CMK (cell line): ENCODE results near the gene ALDH4A1.

Experiments
- DNase-seq: peaks from one replicate; pipeline ENCODE4 v3.0.0-alpha.2; 2010; ENCODE audit warnings: low read depth

The ALDH4A1 gene

DNA sequence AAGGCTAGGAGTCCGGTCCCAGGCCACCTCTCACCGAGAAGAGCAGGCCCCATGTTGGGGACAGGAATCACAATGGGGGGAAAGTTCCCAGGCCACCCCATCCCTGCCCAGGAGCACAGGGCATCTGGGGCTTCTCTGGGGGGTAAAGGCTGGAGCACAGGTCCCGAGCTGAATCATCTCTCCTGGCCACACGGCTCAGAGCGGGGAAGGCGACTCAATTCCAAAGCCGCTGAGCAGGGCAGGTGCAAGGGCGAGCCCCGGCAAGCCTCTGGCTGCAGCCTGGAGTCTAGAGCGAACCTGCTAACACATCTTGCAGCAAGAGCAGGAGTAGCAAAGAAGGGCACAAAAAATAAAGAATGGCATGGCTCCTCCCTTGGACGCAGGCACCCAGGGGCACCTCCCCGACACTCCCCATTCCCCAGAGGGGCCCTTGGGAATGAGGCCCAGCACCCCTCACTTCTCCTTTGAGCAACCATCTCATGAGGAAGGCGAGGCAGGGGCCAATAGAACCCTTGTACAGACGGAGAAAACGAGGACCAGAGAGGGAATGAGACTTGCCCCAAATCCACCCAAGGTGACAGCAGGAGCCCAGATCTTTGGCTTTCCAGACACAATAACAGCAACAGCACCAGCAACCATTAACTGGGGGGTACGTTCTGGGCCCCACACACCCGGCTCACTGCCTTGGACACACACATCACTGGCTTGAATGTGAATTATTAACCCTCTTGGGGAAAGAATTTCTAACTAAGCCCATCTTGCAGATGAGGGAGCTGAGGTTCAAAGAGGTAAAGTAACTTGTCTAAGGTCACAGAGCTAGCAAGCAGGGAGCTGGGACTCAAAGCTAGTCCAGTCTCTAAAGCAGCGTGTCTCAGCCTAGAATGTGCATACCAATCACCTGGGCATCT lies 20.7 kb upstream of the ALDH4A1 start:
- DNase-seq: no peak

- DNase-seq: no peak
These were observed 20.0 kb upstream of the ALDH4A1 start for GRCh38 chr1:18922319-18922726.

- no peak for DNase-seq
These were observed 19.3 kb upstream of the ALDH4A1 start for GRCh38 chr1:18921516-18922251.

- DNase-seq: no peak
These were observed 18.6 kb upstream of the ALDH4A1 start for GRCh38 chr1:18920931-18921330.

- no peak for DNase-seq
These were observed 17.6 kb upstream of the ALDH4A1 start for GRCh38 chr1:18919956-18920355.

GRCh38 chr1:18919197-18919905 lies 17.0 kb upstream of the ALDH4A1 start:
- DNase-seq: no peak

DNA sequence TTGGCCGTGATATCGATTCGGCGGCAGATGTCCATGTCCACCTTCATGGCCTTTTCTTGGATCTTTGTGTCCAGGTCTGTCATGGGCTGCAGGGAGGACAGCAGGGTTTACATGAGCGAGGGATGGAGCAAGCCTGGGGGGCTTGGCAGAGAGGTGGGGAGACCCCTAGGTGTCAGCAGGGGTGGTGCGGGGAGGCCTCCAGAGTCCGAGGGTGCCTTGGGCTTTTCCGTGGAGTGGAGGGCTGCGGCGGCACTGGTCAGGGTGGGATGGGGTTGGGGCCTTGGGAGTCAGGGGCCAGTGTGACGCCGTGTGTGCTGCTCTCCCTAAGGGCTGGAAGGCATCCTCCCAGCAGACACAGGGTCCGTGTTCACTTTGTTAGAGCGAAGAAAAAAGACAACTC lies 16.1 kb upstream of the ALDH4A1 start:
- DNase-seq: no peak

DNA sequence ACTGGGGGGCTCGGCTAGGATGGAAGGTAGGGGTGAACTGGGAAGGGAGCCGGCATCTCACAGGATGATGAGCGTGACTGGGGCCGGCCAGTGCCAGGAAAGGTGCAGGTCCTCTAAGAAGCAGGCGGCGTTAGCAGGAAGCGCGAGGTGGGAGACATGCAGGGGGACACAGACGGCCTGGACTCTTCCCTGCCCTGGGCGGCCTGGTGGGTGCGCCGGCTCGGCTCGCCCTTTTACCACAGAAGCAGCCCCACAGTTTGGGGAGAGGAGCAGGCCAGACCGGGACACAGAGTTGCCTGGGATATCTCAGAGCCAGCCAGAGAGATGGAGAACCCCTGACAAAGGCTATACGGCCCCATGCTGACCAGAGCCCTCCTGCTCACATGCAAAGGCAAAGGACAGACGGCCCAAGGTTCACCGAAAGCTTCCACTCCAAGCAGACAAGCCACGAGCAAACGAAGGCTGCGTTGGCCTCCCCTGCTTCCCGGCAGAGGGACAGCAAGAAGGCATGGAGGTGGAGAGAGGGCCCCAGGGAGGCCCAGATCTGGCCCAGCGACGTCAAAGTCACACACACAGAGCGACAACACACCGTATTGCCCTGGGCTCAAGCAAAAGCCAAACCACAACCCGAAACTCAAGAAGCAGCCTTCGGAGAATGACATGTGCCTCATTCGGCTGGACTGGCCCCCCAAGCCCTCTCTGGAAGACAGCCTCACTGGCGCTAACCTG lies 14.9 kb upstream of the ALDH4A1 start:
- DNase-seq: no peak

GRCh38 chr1:18915341-18915740 lies 13.0 kb upstream of the ALDH4A1 start:
- no peak for DNase-seq

GRCh38 chr1:18913065-18913835 lies 10.9 kb upstream of the ALDH4A1 start:
- peak; percentile 54 for DNase-seq

GRCh38 chr1:18912550-18912949 lies 10.2 kb upstream of the ALDH4A1 start:
- no peak for DNase-seq

DNA sequence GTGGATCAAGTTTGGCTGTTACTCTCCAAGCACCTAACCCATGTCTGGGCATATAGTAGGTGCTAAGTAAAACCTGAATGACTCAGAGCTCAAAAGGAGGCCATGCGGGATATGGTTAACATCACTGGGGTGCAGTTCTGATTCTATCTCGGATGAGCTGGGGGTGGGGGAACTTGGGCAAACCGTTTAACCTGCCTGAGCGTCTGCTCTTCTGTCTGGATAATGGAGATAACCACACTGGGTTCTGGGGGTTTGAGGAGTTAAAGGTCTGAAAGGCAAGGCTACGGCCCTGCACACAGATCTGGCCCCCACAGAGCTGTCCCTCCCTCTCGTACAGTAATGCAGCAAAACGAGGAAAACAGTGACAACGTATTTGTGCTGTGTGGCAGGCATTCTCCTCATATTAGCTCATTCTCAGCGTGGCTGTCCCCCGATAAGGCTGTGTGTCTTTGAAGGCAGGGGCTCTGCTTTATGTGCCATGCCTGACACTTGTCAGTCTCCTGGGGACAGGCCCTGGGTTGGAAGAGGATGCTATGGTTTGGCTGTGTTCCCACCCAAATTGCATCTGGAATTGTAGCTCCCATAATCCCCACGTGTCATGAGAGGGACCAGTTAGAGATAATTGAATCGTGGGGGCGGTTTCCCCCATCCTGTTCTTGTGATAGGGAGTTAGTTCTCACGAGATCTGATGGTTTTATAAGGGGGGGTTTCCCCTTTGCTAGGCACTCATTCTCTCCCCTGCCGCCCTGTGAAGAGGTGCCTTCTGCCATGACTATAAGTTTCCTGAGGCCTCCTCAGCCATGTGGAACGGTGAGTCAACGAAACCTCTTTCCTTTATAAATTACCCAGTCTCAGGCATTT lies 6.8 kb upstream of the ALDH4A1 start:
- peak; percentile 75 for DNase-seq

DNA sequence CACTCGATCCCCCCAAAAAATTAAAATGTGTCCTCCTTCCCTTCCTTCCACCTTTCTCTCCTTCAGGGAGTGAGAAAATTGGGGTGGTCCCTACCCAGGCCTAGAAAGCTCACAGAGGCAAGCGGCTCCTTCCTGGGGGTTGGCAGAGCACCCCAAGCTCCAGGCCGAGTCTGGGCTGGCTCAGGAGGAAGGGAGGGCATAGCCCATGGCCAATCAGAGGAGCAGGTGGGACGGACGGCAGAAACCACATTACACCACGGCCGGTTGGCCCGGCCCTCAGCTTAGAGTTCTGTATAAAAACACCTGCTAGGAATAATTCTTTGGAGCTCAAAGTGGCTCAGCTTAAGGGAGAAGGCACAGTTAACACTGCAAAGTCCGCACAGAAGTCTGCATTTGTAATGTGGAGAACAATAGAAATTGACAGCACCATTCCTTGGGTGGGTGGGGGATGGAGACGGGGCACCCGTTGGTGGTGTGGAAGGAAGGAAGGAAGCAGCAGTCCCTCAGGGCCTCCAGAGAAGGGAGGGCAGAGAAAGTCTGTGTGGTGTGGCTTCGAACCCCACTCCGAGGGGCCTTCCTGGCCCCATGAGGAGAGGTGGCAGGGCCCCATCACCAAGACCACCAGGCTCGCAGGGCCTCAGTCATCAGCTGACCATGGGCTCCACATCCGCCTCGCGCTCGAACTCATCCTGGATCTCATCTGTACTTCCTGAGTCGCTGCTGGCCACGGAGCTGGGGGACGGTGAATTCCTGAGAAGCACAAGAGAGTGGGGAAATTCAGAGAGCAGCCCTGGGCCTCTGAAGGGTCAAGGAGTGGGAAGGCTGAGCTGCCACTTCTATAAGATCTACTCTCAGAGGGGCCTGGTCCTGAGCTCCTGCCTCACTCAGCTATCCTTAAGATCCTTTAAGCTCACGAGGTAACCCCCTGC lies 5.8 kb upstream of the ALDH4A1 start:
- peak; percentile 76 for DNase-seq

DNA sequence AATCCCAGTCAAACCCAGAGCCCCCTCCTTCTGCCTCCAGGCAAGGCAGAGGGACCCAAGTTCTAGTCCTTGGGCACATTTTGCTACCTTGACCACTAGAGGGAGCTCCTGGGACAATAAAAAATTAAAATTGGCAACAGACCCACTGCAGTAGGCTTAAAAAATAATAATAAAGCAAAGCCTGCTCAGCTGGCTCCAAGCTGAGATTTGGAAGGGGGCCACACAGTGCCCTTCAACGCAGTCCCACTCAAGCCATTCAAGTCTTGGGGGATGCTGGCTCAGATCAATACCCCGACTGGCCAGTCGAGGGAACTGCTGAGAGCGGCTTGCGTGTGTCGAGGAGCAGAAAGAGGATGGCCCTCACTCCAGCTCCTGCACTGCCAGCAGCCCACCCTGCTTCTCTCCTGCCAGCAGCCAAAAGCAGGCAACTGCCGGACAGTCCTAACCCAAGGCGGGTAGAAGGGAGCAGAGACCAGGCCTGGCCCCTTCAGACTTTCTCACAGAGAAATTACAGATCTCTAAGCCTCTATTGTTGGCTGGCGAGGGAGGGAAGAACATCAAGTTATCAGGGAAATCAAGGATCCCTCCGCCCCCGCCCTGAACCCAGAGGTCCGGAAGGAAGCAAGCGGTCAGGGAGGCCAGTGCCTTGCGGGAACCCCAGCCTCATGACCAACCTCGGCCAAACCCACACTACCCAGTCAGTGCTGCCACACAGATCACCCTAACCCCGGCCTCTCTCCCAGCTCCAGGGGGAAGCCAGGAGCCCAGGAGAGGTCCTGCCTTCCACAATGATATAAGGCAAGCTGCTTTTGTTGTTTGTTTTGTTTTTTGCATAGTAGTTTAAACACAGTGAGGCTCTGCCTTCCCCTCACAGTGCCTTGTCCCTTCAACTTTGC lies 4.9 kb upstream of the ALDH4A1 start:
- DNase-seq: peak; percentile 90

GRCh38 chr1:18903291-18903756 lies 969 bp upstream of the ALDH4A1 start:
- DNase-seq: no peak

DNA sequence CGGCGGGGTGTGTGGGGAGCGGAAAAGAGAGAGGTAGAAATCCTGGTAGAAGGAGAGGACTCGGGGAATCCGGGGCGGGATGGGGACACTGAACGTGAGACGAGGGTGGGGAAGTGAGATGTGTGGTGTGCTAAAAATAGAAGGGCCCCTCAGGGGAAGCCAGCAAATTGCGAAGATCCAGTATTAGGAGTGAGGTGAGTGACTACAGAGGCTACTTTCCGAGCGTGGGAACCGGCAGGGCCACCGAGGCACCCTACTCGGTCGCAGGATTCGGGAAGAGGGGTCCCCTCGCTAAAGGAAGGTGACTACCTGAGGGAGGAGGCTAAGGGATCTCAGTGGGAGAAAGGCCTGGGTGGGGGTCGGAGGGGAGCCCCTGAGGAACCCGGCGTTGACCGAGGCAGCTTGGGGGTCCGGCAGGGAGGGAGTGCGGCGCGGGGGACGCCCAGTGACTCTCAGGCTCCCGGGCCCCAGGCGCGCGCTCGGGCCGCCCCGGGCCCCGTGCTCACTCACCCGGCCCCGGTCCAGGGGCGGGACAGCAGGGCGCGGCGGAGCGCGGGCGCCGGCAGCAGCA lies 318 bp downstream of the ALDH4A1 start:
- no peak for DNase-seq

GRCh38 chr1:18901147-18901951 lies 1.0 kb downstream of the ALDH4A1 start:
- DNase-seq: no peak
